ENCODE results near the gene FHOD3.

- TF ChIP-seq, protein P1, sequence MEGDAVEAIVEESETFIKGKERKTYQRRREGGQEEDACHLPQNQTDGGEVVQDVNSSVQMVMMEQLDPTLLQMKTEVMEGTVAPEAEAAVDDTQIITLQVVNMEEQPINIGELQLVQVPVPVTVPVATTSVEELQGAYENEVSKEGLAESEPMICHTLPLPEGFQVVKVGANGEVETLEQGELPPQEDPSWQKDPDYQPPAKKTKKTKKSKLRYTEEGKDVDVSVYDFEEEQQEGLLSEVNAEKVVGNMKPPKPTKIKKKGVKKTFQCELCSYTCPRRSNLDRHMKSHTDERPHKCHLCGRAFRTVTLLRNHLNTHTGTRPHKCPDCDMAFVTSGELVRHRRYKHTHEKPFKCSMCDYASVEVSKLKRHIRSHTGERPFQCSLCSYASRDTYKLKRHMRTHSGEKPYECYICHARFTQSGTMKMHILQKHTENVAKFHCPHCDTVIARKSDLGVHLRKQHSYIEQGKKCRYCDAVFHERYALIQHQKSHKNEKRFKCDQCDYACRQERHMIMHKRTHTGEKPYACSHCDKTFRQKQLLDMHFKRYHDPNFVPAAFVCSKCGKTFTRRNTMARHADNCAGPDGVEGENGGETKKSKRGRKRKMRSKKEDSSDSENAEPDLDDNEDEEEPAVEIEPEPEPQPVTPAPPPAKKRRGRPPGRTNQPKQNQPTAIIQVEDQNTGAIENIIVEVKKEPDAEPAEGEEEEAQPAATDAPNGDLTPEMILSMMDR (IDR thresholded peaks at IDR 0.05), result no peak
- no peak for TF ChIP-seq POLR2A (IDR thresholded peaks at IDR 0.05)
Measured at GRCh38 chr18:36273347-36273746, 24.2 kb upstream of the FHOD3 start.

Data from uterus (tissue), 2 donors.